ENCODE data around the gene VTA1.

GRCh38 chr6:142153196-142153595 lies 6.1 kb downstream of the VTA1 start:
- TF ChIP-seq TAF1 (IDR thresholded peaks at IDR 0.05; ENCODE audit: borderline replicate concordance, low read depth, low read length), result no peak
- no peak for TF ChIP-seq POLR2A (IDR thresholded peaks at IDR 0.05; ENCODE audit: low read depth, low read length)
